ENCODE results near the gene TACR1. TPM values are rescaled to one million over a fixed set of nuclear protein-coding genes. Genes with fewer than 3 reads are reported as not detected.

TACR1 gene
- total and polyA plus RNA-seq, 2 of the 13 experiments (the other 11 are each of a cell fraction or from before 2014, with no cell fraction given): not detected

- TF ChIP-seq BATF2 (CRISPR knock-in tag; IDR thresholded peaks at IDR 0.05) (no peak), SCMH1 (CRISPR knock-in tag; IDR thresholded peaks at IDR 0.05; ENCODE audit: borderline replicate concordance) (no peak), SIX1 (CRISPR knock-in tag; IDR thresholded peaks at IDR 0.05; ENCODE audit: borderline replicate concordance) (peak; percentile 81; the same call in 1 of the 2 replicates), E2F1 (CRISPR knock-in tag; IDR thresholded peaks at IDR 0.05) (no peak), ZNF138 (CRISPR knock-in tag; IDR thresholded peaks at IDR 0.05; ENCODE audit: low read depth) (no peak), ZNF331 (CRISPR knock-in tag; IDR thresholded peaks at IDR 0.05) (peak; percentile 98), SKIL (CRISPR knock-in tag; IDR thresholded peaks at IDR 0.05; ENCODE audit: borderline replicate concordance) (peak; percentile 50; the same call in 1 of the 2 replicates), ZNF83 (CRISPR knock-in tag; IDR thresholded peaks at IDR 0.05; ENCODE audit: borderline replicate concordance) (no peak), ZNF484 (CRISPR knock-in tag; IDR thresholded peaks at IDR 0.05; ENCODE audit: borderline replicate concordance, low read depth) (no peak), GABPA (IDR thresholded peaks at IDR 0.05; ENCODE audit: low read depth, low read length) (no peak), GABPA (CRISPR knock-in tag; IDR thresholded peaks at IDR 0.05; ENCODE audit: low read depth) (no peak), ZNF446 (CRISPR knock-in tag; IDR thresholded peaks at IDR 0.05) (no peak), ELK4 (CRISPR knock-in tag; IDR thresholded peaks at IDR 0.05; ENCODE audit: borderline replicate concordance) (no peak), DNMT3B (CRISPR knock-in tag; conservative IDR thresholded peaks at IDR 0.05) (no peak), ZNF772 (CRISPR knock-in tag; IDR thresholded peaks at IDR 0.05) (no peak), STAG1 (CRISPR knock-in tag; IDR thresholded peaks at IDR 0.05) (peak; percentile 25; the same call in 1 of the 2 replicates), NR2F6 (IDR thresholded peaks at IDR 0.05) (peak; percentile 95), NR2F6 (CRISPR knock-in tag; IDR thresholded peaks at IDR 0.05) (peak; percentile 96), KLF15 (CRISPR knock-in tag; IDR thresholded peaks at IDR 0.05; ENCODE audit: borderline replicate concordance) (no peak), KDM3A (CRISPR knock-in tag; IDR thresholded peaks at IDR 0.05; ENCODE audit: low read depth) (peak; percentile 87; the same call in 1 of the 2 replicates), WIZ (CRISPR knock-in tag; IDR thresholded peaks at IDR 0.05) (no peak), ZNF605 (CRISPR knock-in tag; IDR thresholded peaks at IDR 0.05) (peak; percentile 84), ZFY (CRISPR knock-in tag; IDR thresholded peaks at IDR 0.05) (no peak), ZNF780A (CRISPR knock-in tag; IDR thresholded peaks at IDR 0.05) (no peak), GMEB2 (CRISPR knock-in tag; IDR thresholded peaks at IDR 0.05; ENCODE audit: low read depth) (no peak), THYN1 (CRISPR knock-in tag; IDR thresholded peaks at IDR 0.05; ENCODE audit: borderline replicate concordance, low read depth) (no peak), SYNCRIP (IDR thresholded peaks at IDR 0.05; ENCODE audit: insufficient read depth, low read depth, low read length) (no peak)
These were observed 46.1 kb downstream of the TACR1 start (continued) for GRCh38 chr2:75153221-75153620.
